Activated CD4-positive, alpha-beta T cell treated with anti-CD3 and anti-CD28 coated beads, Interleukin-10, Interleukin-2, amounts not matched to agents 100 ng/mL and 50 ng/mL, durations not matched to agents 16 hours and 8 hours (primary cell): ENCODE data around the gene RSPRY1.
A peak's percentile ranks its signal among the peaks of the same experiment; 100 is the strongest.
"Not testable (repeated sequence)": the region's sequence is repeated elsewhere in the genome, so short reads cannot be mapped to it uniquely, and the experiment has no call there.

ENCODE experiments used
- DNase-seq: peaks from one replicate; pipeline ENCODE4 v3.0.0-alpha.2; 2020

RSPRY1 gene

GRCh38 chr16:57257455-57258070 is 71.4 kb downstream of the RSPRY1 start:
- no peak for DNase-seq

- DNase-seq = no peak
Observed at GRCh38 chr16:57258226-57258909, 72.2 kb downstream of the RSPRY1 start.

DNA sequence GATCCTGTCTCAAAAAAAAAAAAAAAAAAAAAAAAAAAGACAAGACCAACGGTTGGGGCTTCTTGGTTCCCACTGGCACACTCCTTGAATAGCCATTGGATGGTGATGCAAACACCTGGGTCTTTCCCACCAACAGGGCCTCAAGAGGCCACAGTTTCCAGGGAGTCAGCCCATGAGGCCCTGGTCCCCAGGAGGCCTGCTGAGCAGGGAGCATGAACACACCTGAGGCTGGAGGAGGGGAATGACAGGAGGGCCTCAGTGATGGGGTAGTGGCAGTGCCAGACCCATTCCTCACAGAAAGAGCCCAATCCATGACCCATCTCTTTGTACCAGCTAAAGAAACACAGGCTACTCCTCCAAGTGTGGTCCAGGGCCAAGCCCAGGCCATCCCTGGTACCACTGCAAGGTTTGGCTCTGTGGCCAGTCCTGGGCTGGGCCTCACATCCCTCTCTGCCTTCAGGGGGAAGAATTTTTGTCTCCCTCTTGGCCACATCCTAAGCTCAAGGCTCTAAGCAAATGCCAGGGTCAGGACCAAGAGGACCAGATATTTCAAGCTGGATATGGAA is 72.9 kb downstream of the RSPRY1 start:
- no peak for DNase-seq

- DNase-seq = no peak
Observed at GRCh38 chr16:57260294-57260929, 74.3 kb downstream of the RSPRY1 start.

- DNase-seq = no peak
Observed at GRCh38 chr16:57261806-57262205, 75.7 kb downstream of the RSPRY1 start.

- DNase-seq = no peak
Observed at GRCh38 chr16:57262841-57263540, 76.9 kb downstream of the RSPRY1 start.

DNA sequence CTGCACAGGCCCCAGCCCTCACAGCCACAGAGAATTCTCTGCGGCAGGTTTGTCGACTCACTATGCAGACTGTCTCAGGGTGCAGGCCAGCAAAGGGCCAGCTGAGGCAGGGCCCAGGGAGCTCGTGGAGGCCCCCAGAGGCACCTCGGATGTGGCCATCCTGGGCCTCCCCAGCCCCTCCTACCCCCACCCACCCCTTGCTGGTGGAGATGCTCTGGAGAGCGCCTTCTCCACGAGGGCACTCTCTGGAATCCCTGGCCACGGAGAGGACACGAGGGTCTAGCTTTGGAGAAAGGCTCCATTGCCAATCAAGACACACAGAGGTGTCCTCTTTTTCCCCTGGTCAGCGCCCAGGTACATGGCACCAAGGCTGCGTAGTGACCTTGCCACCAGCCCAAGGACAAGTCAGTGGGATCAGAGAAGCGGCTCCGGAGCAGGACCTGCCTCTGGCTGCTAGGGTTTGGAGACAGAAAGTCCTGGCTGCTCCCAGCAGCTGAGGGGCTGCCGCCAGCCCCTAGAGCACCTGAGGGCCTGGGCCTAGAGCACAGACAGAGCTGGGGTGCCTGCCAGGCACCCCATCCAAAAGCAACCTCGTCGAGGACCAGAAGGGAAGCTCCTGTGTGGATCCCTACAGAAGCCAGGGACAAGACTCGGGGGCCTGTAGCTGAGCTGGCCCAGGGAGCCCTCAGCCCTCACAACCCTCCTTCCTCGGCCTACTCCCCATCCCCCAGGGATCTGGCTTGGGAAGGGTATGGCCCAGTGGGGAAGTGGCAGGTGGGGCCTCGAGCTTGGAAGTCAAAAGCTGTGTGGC is 77.6 kb downstream of the RSPRY1 start:
- no peak for DNase-seq

DNA sequence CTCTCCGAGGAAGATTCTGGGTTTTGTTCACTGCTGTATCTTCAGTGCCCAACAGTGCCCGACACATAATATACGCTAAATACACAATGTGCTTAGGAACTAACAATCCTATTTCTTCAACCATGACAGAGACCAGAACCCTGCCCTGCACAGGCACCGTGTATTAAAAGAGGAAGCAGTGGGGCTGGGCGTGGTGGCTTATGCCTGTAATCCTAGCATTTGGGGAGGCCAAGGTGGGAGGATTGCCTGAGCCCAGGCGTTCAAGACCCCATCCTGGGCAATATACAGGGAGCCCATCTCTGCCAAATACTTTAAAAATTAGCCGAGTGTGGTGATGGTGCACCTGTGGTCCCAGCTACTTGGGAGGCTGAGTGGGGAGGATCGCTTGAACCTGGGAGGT is 78.3 kb downstream of the RSPRY1 start:
- DNase-seq = no peak

DNA sequence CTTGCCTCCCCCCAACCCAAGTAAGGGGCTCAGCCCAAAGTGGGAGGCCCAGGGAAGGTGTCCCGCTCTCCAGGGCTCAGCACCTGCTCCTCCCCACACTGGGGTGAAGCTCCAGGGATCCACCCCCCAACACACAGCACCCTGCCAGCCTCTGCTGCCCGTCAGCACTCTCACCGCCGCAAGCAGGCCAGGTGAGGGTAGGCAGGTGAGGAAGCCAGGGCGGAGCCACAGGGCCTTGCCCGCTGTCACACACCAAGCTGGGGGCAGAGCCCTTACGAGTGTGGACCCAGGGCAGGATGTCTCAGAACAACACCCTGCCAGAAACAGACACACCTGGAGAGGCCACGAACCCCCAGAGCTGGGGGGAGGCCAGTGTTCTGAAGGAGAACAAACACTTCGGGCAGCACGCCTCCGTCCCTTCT is 78.8 kb downstream of the RSPRY1 start:
- DNase-seq = no peak

DNA sequence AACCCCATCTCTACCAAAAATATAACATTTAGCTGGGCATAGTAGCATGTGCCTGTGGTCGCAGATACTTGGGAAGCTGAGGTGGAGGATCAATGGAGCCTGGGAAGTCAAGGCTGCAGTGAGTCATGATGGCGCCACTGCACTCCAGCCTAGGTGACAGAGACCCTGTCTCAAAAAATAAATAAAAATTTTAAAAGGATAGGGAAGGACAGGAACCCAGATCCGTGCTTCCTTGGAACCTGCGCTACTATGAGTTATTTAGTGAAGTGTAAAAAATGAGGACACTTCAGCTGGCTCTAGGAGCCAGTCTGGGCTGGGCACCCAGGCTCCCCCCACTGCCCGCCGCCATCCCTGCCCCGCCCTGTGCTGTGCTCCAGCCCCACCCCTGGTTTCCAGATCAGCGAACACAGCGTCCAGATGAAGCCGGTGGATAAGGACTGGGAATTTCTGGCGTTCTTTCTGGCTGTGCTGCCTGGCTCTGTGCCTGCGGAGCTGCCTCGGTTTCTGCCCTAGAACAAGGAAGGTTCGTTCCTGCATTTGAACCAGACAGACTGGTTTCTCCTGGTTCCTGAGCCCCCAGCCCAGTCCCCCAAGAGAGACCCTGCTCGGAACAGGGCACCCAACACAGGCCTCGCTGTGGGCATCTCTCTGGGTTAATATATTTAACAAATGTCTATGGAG is 79.9 kb downstream of the RSPRY1 start:
- no peak for DNase-seq

DNA sequence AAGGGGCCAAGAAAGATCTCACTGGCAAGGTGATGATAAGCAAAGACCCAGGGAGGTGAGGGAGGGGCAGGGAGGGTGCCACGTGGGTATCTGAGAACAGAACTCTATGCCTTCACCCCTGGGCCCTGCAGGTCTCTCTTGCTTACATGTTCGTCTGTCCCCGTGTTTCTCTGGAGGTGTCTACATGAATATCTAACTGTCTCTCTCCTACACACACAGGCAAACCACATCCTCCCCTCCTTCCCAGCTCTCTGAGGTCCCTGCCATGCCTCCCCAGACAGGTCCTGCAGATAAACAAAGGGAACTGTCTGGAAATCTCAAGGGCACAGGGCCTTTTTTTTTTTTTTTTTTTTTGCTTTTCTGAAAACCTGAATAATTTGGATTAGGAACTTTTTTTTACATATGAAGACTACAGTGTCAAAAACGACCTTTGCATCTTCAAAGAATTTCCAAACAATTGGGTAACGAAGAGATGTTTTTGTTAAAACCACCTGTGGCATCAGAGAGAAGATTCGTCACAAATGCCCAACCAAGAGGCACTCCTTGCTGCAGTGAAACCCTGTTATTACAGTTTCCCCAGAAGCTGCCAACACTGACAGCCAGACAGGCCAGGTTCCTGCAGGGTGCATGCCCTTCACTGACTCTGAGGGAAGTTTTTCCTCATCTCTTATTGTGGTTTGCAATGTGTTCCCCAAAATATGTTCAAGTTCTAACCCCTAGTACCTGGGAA is 80.6 kb downstream of the RSPRY1 start:
- DNase-seq = peak; percentile 37

DNA sequence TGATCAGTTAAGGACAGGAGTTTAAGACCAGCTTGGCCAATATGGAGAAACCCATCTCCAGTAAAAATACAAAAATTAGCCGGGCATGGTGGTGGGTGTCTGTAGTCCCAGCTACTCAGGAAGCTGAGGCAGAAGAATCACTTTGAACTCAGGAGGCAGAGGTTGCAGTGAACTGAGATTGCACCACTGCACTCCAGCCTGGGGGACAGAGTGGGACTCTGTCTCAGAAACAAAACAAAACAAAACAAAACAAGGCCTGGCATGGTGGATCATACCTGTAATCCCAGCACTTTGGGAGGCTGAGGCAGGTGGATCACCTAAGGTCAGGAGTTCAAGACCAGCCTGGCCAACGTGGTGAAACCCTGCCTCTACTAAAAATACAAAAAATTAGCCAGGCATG is 81.2 kb downstream of the RSPRY1 start:
- DNase-seq = not testable (repeated sequence)

- no peak for DNase-seq
Observed at GRCh38 chr16:57268804-57269800, 83.0 kb downstream of the RSPRY1 start.

DNA sequence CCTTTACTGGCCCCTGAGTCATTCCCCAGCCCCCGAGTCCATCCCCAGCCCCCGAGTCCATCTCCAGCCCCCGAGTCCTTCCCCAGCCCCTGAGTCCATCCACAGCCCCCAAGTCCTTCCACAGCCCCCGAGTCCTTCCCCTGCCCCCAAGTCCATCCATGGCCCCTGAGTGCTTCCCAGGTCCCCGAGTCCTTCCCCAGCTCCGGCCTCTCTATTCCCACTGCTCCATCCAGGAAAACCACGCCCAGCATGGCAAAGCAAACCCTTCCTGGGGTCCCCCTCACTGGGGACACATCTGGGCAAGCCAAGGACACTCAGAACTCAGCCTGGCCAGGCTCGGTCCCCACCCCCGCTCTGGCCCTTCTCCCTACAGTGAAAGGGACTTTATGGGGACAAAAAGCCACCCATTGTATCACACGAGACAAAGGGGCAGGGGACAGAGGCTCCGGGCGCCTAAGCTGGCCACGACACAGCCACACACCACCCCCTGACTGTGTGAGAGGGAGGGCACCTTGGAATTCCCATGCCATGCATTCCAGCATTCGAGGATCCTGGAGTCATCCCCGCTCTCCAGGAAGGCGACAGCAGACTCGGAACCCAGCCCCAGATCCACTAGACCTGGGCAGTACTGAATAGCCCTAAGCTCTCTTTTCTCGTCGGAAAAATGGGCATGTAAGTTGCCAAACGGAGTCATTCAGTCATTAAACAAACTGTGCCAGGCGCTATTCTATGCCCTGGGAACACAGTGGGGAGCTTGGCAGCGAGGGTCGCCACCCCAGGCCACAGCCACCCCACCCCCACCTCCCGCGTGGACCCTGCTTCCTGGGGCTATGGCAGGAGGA is 84.3 kb downstream of the RSPRY1 start:
- DNase-seq = no peak

DNA sequence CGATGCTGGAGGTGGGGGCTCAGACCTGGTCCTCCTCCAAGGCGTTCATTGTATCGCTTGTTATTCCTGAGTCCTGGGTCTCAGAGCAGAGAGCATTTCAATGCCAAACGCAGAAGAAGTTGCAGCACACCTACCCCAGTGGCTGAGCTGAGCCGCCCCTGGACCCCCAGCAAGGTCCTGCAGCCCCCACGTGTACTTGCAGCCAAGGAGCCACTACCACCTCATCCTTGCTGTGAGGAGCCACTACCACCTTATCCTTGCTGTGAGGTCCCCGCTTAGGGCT is 84.9 kb downstream of the RSPRY1 start:
- no peak for DNase-seq

DNA sequence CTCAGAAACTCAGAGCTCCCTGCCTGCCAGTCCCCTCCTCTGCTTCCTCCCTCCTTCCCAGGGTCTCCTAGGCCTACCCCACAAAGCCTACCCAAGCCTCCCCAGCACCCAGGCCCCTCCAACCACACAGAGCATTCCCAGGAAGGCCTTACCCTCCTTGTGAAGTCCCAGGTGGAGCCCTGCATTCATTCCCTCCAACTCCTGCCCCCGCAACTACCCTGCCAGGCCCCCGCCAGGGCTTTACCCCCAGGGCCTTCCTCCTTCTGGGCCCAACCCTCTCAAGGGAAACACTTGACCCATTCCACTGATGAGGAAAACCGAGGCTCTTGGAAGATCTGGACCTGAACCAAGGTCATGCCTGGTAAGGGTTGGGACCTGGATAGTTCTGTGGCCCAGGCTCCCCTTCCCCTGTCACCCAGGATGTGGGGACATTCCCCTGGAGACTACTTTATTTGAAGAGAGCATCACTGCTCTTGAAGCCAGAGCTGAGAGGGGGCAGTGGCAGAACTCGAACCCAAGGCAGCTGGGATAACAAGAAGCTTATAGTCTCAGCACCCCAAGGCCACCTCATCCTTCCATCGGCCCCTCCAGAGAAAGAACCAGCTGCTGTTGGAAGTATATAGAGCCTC is 85.9 kb downstream of the RSPRY1 start:
- no peak for DNase-seq

GRCh38 chr16:57273359-57273758 is 87.2 kb downstream of the RSPRY1 start:
- no peak for DNase-seq

DNA sequence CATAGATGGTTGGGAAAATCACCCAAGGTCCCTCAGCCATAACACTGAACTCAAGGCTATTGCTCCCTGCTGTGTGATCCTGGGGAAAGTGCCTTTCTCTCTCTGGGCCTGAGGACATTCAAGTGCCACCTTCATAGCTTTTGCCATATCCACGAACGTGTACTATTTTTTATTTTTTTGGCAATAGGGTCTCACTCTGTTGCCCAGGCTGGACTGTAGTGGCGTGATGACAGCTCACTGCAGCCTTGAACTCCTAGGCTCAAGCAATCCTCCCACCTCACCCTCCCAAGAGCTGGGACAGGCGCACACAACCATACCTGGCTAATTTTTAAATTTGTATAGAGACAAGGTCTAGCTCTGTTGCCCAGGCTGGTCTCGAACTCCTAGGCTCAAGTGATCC is 87.7 kb downstream of the RSPRY1 start:
- DNase-seq = no peak

DNA sequence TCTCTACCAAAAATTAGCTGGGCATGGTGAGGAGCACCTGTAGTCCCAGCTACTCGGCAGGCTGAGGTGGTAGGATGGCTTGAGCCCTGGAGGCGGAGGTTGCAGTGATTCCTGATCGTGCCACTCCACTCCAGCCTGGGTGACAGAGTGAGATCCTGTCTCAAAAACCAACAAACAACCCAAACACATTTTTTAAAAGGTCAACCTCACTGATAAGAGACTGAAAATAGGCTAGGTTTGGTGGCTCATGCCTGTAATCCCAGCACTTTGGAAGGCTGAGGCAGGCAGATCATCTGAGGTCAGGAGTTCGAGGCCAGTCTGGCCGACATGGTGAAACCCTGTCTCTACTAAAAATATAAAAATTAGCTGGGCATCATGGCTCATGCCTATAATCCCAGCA is 89.8 kb downstream of the RSPRY1 start:
- DNase-seq = not testable (repeated sequence)
